Testis (tissue), 3 donors: ENCODE results near the gene CPLX3. TPM values are rescaled to one million over a fixed set of nuclear protein-coding genes. Genes with fewer than 3 reads are reported as not detected.
"Not testable (repeated sequence)": the region's sequence is repeated elsewhere in the genome, so short reads cannot be mapped to it uniquely, and the experiment has no call there.

Experiments used
- DNase-seq: peaks from one replicate; pipeline ENCODE4 v3.0.0-alpha.2; 2019
- H3K27ac ChIP-seq, 2 donors: fragments of 200-600 bp; sonication (generic); one replicate each; pipeline ENCODE4 v1.5.1; 2019
- H3K27me3 ChIP-seq: fragments of 200-600 bp; sonication (generic); one replicate; pipeline ENCODE4 v1.5.1; 2019
- H3K36me3 ChIP-seq: fragments of 200-600 bp; sonication (generic); one replicate; pipeline ENCODE4 v1.5.1; 2017; ENCODE audit warnings: low read depth; ENCODE audit errors: missing control alignments
- H3K4me1 ChIP-seq: fragments of 200-600 bp; sonication (generic); one replicate; pipeline ENCODE4 v1.5.1; 2019
- H3K4me3 ChIP-seq, 2 donors: fragments of 200-600 bp; sonication (generic); one replicate each; pipeline ENCODE4 v1.5.1; 2017 to 2019
- H3K9me3 ChIP-seq: fragments of 200-600 bp; sonication (generic); one replicate; pipeline ENCODE4 v1.5.1; 2017
- POLR2A ChIP-seq: fragments of 450-650 bp; IDR thresholded peaks from one replicate; pipeline ENCODE4 v1.6.1; 2017; ENCODE audit warnings: antibody characterized with exemption, mild to moderate bottlenecking, moderate library complexity
- WGBS, 2 donors: methylation state at CpG; one replicate each; pipeline ENCODE4 v1.1.5; 2018; 5-methylcytosine and 5-hydroxymethylcytosine counted together
- intact Hi-C: fragments of 100-400 bp; cut with DNase I; formaldehyde crosslinking; loops from one replicate; pipeline ENCODE4 v1.15.1; 2023; ENCODE audit warnings: low total_unique reads
- polyA plus RNA-seq: library from polyadenylated mRNA; stranded (reverse); fragments of 350-450 nt; fragmentation: Illumina TruSeq; extraction: RNeasy Lipid Tissue Mini Kit (QIAGEN cat#74804); gene quantifications from one replicate; pipeline ENCODE4 v1.2.3, GENCODE V29; 2014; ENCODE audit warnings: low read depth, low replicate concordance; ENCODE audit not compliant: insufficient read depth
- total RNA-seq, 2 donors: library from RNA; depleted of rRNA; stranded (reverse); fragments of >200 nt; gene quantifications; one replicate each; pipeline ENCODE4 v1.2.3, GENCODE V29; 2016
- TF ChIP-seq, protein P1 (sequence below), 3 experiments: fragments of 450-650 bp in 2 of 3; fragments of 200-600 bp in 1 of 3; sonication (generic) in 1 of 3; IDR thresholded peaks; one replicate each; pipeline ENCODE4 v1.5.1; 2016 to 2019; ENCODE audit warnings: antibody characterized with exemption in 3 of 3, mild to moderate bottlenecking in 2 of 3, moderate library complexity in 1 of 3

The CPLX3 gene
- total and polyA plus RNA-seq, 3 donors from 2014 or later = 3.6 to 5.7 (median 3.7) TPM

DNA sequence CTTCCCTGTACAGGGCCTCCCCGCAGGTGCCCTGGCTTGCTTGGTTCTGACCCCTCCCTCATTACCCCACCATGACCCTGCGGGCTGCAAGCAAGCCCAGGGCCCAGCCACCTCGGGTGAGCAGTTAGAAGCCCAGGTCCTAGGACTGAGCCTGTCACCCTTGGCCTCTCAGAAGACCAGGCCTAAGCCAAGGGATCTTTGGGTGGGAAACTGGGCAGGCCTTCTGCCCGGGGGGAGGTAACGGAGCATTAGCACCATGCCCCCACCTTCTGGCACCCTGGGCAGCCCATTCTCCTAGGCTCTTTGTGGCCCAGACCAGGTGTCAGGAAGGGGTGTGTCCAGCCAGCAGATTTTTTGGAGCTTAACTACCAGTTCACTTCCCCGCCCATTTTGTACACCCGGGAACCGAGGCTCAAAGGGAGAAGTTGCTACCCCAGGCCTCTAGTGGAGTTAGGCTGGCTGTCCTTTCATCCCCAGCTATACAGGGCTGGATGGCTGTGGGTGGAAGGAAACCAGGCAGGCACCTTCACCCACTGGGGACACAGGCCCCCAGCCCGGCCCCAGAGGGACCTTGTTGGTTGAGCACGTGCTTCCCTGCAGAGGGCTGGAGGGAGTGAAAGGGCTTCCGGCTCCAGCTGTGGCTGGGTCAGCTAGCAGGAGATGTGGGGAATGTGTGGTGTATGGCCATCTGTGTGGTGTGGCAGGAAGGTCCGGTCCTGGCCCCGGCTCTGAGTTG lies 43.2 kb upstream of the CPLX3 start:
- 5 to 20% methylated on average over 8 to 13 of the region's 13 CpGs for WGBS, 2 donors
- intact Hi-C loops = loop anchor here (5.0 kb wide), 1 partner anchor 59 kb away; the partner anchor contains the start of gene ULK3
- DNase-seq = no peak
- Histone ChIP-seq H3K27me3 (no peaks in the 10 kb centered on the region), H3K4me3 (peak overlapping the region; percentile 85 to 93), H3K4me1 (peaks cover 51% of the 10 kb centered on the region), H3K9me3 (no peaks in the 10 kb centered on the region), H3K27ac (peak overlapping the region; percentile 55 to 88), H3K36me3 (no peaks in the 10 kb centered on the region)
- TF ChIP-seq POLR2A = no peak
- TF ChIP-seq, protein P1, sequence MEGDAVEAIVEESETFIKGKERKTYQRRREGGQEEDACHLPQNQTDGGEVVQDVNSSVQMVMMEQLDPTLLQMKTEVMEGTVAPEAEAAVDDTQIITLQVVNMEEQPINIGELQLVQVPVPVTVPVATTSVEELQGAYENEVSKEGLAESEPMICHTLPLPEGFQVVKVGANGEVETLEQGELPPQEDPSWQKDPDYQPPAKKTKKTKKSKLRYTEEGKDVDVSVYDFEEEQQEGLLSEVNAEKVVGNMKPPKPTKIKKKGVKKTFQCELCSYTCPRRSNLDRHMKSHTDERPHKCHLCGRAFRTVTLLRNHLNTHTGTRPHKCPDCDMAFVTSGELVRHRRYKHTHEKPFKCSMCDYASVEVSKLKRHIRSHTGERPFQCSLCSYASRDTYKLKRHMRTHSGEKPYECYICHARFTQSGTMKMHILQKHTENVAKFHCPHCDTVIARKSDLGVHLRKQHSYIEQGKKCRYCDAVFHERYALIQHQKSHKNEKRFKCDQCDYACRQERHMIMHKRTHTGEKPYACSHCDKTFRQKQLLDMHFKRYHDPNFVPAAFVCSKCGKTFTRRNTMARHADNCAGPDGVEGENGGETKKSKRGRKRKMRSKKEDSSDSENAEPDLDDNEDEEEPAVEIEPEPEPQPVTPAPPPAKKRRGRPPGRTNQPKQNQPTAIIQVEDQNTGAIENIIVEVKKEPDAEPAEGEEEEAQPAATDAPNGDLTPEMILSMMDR (IDR thresholded peaks at IDR 0.05) = no peak

DNA sequence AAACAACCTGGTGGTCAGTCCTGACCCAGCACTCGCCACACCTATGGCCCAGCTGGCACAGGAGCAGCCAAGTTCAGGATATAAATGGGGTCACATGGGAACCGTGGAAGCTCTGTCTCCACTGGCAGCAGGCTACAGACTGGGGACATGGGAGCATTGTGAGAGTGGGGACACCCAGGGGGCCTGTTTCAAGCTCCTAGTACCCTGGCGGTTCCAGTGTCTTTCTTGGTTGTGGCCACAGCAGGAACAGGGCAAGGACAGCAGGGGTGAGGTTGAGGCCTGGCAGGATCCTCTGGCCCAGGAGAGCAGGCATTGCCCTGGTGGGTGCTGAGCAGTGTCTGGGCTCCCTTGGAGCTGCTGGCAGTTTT lies 42.6 kb upstream of the CPLX3 start:
- 54 to 75% methylated on average over 1 to 3 of the region's 3 CpGs for WGBS, 2 donors
- intact Hi-C loops = loop anchor here (5.0 kb wide), 1 partner anchor 59 kb away; the partner anchor contains the start of gene ULK3
- Histone ChIP-seq H3K27me3 (no peaks in the 10 kb centered on the region), H3K27ac (no peak overlapping the region), H3K4me1 (peaks cover 47% of the 10 kb centered on the region), H3K36me3 (no peaks in the 10 kb centered on the region), H3K9me3 (no peaks in the 10 kb centered on the region), H3K4me3 (no peak overlapping the region)
- no peak for TF ChIP-seq POLR2A
- TF ChIP-seq, protein P1 (IDR thresholded peaks at IDR 0.05) = no peak
- no peak for DNase-seq

DNA sequence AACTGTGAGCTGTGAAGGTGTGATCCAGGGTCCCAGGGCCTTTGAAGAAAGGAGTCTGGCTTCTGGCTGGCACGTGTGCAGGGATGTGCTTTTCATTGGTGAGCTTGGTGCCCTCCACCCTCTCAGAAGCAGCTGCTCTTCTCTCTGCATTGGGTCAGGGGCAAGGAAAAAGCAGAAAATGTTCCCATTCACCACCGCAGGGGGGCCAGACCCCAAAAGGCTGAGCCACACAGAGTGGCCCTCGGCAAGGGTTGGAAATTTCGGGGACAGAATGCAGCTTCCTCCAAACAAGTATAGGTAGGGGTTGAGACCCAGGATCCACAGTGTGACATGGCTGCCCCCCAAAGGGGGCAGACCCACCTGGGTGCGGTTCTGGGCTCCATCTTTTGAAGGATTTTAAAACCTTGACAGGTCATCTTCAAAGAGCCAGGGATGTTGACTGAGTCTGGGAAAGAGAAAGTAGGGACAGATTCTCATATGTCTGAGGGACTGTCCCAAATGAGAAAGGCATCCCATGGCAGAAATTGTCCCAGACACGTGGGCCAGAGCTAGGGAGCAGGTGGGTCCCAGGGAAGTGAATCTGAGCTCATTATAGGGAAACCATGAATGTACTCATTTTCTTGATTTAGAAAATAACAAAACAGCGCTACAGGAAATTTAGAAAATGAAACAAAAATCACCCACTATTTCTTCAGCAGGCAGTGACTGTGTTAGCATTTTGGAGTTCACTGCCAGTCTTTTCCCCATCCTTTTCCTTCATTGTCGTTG lies 41.8 kb upstream of the CPLX3 start:
- H3K4me1 ChIP-seq = peaks cover 52% of the 10 kb centered on the region
- intact Hi-C loops = loop anchor here (5.0 kb wide), 1 partner anchor 58 kb away; the partner anchor contains the start of gene ULK3
- TF ChIP-seq, protein P1 (IDR thresholded peaks at IDR 0.05) = no peak
- no peak for TF ChIP-seq POLR2A
- 68 to 80% methylated on average over 8 of the region's 8 CpGs for WGBS, 2 donors
- no peak overlapping the region for H3K4me3 ChIP-seq
- H3K36me3 ChIP-seq = no peaks in the 10 kb centered on the region
- no peaks in the 10 kb centered on the region for H3K9me3 ChIP-seq
- no peak overlapping the region for H3K27ac ChIP-seq
- no peaks in the 10 kb centered on the region for H3K27me3 ChIP-seq
- no peak for DNase-seq

DNA sequence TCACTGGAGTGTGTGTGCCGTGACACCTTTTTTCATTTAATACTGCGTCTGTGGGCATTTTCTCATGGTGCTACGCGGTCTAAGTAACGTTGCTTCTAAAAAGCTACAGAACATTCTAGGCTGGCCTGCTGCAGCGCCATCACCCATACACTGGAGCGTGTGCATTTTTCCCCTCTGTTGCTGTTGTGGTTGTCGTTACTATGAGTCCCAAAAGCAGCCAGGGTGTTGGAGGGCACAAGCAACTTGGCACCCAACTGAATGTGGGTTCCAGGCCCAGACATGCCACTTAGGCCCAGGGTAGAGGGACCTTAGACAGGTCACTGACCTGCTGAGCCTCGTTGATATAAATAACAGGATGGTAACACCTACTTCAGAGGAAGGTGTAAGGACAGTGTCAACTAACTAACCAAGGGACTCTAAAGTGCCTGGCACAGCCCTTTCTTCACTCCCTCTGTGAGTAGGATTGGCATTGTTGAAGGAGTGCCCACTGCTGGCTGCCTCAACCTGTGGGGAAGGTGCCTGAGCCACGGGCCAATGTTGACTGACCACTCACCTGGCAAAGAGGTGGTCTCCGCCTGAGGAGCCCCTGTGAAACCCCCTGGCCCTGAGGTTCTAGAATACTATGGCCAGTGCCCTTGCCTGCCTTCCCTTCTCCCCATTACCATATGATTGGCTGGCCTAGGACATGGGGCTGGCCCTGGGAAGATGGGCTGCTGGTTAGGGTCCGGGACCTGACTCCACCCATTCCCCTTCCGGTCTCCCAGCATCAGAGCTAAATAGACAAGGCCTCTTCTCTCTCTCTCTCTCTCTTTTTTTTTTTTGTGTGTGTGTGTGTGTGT lies 41.0 kb upstream of the CPLX3 start:
- DNase-seq = no peak
- 87 to 89% methylated on average over 11 to 13 of the region's 13 CpGs for WGBS, 2 donors
- H3K27me3 ChIP-seq = no peaks in the 10 kb centered on the region
- no peaks in the 10 kb centered on the region for H3K36me3 ChIP-seq
- no peak overlapping the region for H3K27ac ChIP-seq
- TF ChIP-seq, protein P1 (IDR thresholded peaks at IDR 0.05) = no peak
- no peak for TF ChIP-seq POLR2A
- H3K4me1 ChIP-seq = peaks cover 53% of the 10 kb centered on the region
- no peaks in the 10 kb centered on the region for H3K9me3 ChIP-seq
- H3K4me3 ChIP-seq = no peak overlapping the region
- intact Hi-C loops = no loop called here

DNA sequence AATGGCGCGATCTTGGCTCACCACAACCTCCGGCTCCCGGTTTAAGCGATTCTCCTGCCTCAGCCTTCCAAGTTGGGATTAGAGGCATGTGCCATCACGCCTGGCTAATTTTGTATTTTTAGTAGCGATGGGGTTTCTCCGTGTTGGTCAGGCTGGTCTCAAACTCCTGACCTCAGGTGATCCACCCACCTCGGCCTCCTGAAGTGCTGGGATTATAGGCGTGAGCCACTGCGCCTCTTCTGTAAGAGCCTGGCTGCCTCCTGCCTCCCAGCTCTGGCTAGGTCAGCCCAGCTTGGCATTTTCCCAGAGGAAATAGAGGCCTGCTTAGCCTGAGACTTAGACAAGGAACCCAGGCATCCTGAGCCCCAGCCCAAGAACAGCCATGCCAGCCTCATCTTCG lies 40.3 kb upstream of the CPLX3 start:
- H3K36me3 ChIP-seq, H3K27ac ChIP-seq, H3K9me3 ChIP-seq, H3K27me3 ChIP-seq, H3K4me3 ChIP-seq, DNase-seq, intact Hi-C loops: not testable (repeated sequence)
- 74 to 95% methylated on average over 4 to 12 of the region's 12 CpGs for WGBS, 2 donors
- H3K4me1 ChIP-seq = peaks cover 50% of the 10 kb centered on the region
